Measurements from ENCODE around the gene BCL2L13.

BCL2L13 gene

DNA sequence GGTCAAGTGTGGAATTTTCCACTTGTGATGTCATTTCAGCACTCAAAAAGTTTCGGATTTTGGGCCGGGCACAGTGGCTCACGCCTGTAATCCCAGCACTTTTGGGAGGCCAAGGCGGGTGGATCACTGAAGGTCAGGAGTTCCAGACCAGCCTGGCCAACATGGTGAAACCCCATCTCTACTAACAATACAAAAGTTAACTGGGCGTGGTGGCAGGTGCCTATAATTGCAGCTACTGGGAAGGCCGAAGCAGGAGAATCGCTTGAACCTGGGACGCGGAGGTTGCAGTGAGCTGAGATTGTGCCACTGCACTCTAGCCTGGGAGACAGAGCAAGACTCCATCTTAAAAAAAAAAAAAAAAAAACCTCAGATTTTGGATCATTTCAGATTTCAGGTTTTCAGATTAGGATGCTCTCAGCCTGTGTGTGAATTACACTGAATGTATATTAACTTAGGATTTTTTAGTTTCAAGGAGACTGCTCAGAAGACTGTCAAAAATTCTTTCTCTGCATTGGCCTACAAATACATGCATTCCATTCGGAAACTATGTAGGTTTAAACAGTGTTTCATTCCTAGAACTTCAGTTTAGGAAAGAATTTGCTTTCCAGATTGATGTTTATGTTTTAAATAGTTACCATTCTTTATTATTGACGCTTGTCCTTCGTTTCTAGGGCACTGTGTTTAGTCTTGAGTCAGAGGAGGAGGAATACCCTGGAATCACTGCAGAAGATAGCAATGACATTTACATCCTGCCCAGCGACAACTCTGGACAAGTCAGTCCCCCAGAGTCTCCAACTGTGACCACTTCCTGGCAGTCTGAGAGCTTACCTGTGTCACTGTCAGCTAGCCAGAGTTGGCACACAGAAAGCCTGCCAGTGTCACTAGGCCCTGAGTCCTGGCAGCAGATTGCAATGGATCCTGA is 87.7 kb downstream of the BCL2L13 start:
- no peak overlapping the region for H3K4me3 ChIP-seq (ENCODE audit: insufficient read depth in 1 of 2, low read depth in 1 of 2, low read length in 2 of 2)
- peak; percentile 70 for DNase-seq
- no peak overlapping the region for H3K9ac ChIP-seq (ENCODE audit: low read length)
- H3K4ac ChIP-seq (ENCODE audit: low read depth in 1 of 2, low read length in 2 of 2) = peak overlapping the region in 1 of 2 experiments; percentile 24
- peak overlapping the region; percentile 76 for H3K27ac ChIP-seq (ENCODE audit: low read length, poor library complexity, severe bottlenecking)
- H3K9me3 ChIP-seq (ENCODE audit: control insufficient read depth, low read length) = no peaks in the 10 kb centered on the region
- H3K18ac ChIP-seq (ENCODE audit: low read depth in 1 of 2, low read length in 2 of 2) = peak overlapping the region; percentile 42 to 72
- peaks cover 28 to 59% of the 10 kb centered on the region in 2 experiments for H3K36me3 ChIP-seq (ENCODE audit: control insufficient read depth in 1 of 2, insufficient read depth in 2 of 2, low read depth in 1 of 2, low read length in 2 of 2)
- no peak overlapping the region for H2AFZ ChIP-seq (ENCODE audit: low read depth, low read length)
- peak overlapping the region; percentile 39 for H4K91ac ChIP-seq (ENCODE audit: low read length)
- H2BK12ac ChIP-seq (ENCODE audit: low read length in 2 of 2) = no peak overlapping the region
- peak overlapping the region; percentile 53 for H2AK5ac ChIP-seq (ENCODE audit: low read length, severe bottlenecking)
- no peak overlapping the region for H3K14ac ChIP-seq (ENCODE audit: low read length in 2 of 2)
- no peak overlapping the region for H4K8ac ChIP-seq (ENCODE audit: low read length)
- peaks cover 12% of the 10 kb centered on the region for H3K4me1 ChIP-seq (ENCODE audit: control insufficient read depth, insufficient read depth, low read depth, low read length)
- peaks cover 22% of the 10 kb centered on the region for H3K79me1 ChIP-seq (replicated peaks; ENCODE audit: low read length, poor library complexity, severe bottlenecking)
- H2BK120ac ChIP-seq (ENCODE audit: low read depth, low read length) = no peak overlapping the region
- 69% methylated on average over 12 of the region's 13 CpGs for WGBS
- no peak overlapping the region for H2BK15ac ChIP-seq (ENCODE audit: low read depth, poor library complexity, severe bottlenecking)
- no peak overlapping the region for H2BK5ac ChIP-seq (ENCODE audit: low read depth, low read length, poor library complexity, severe bottlenecking)
- H3K27me3 ChIP-seq (ENCODE audit: control insufficient read depth in 1 of 2, insufficient read depth in 1 of 2, low read length in 2 of 2) = no peaks in the 10 kb centered on the region
- H3K23ac ChIP-seq (ENCODE audit: low read length in 2 of 2) = no peak overlapping the region
- no peak overlapping the region for H3K4me2 ChIP-seq (ENCODE audit: low read length, poor library complexity, severe bottlenecking)

DNA sequence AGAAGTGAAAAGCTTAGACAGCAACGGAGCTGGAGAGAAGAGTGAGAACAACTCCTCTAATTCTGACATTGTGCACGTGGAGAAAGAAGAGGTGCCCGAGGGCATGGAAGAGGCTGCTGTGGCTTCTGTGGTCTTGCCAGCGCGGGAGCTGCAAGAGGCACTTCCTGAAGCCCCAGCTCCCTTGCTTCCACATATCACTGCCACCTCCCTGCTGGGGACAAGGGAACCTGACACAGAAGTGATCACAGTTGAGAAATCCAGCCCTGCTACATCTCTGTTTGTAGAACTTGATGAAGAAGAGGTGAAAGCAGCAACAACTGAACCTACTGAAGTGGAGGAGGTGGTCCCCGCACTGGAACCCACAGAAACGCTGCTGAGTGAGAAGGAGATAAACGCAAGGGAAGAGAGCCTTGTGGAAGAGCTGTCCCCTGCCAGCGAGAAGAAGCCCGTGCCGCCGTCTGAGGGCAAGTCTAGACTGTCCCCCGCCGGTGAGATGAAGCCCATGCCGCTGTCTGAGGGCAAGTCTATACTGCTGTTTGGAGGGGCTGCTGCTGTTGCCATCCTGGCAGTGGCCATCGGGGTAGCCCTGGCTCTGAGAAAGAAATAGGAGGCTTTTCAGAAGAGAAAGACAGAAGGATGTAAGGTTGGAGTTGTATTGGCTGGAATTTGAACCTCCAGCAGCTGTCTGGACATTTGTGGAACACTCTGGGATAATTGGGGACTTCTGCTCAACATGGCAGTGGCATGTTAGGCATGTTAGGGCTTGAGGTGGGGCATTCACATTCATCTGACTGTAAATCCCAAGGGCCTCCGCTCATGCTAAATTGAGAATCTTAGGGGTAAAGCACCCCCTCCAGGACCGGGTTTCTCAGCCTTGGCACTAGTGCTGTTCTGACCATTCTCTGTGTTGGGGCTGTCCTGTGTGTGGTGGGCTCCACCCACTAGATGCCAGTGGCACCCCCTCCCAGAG is 88.7 kb downstream of the BCL2L13 start:
- H3K4me1 ChIP-seq (ENCODE audit: control insufficient read depth, insufficient read depth, low read depth, low read length) = peaks cover 12% of the 10 kb centered on the region

DNA sequence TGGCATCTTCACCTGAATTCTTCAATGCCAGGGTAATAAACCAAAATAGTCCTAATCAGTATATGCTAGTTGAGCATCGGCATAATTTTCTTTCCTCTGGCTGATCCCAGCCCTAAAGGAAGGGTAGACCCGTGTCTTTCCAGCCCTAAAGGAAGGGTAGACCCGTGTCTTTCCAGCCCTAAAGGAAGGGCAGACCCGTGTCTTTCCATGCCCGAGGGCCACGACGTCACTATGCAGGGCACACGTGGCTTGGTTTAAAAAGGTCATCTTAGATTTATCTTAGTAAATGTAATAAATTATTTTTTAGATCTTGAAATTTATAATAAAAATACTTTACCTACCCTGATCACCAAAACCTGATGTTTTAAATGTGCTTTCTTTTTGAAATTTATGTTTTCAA is 90.2 kb downstream of the BCL2L13 start:
- Histone ChIP-seq H2BK15ac (ENCODE audit: low read depth, poor library complexity, severe bottlenecking) (no peak overlapping the region), H4K91ac (ENCODE audit: low read length) (no peak overlapping the region), H3K36me3 (ENCODE audit: control insufficient read depth in 1 of 2, insufficient read depth in 2 of 2, low read depth in 1 of 2, low read length in 2 of 2) (peaks cover 33 to 74% of the 10 kb centered on the region in 2 experiments), H3K4ac (ENCODE audit: low read depth in 1 of 2, low read length in 2 of 2) (no peak overlapping the region), H3K79me1 (replicated peaks; ENCODE audit: low read length, poor library complexity, severe bottlenecking) (peaks cover 27% of the 10 kb centered on the region), H3K4me1 (ENCODE audit: control insufficient read depth, insufficient read depth, low read depth, low read length) (peaks cover 12% of the 10 kb centered on the region), H3K14ac (ENCODE audit: low read length in 2 of 2) (no peak overlapping the region), H2BK120ac (ENCODE audit: low read depth, low read length) (no peak overlapping the region), H3K27me3 (ENCODE audit: control insufficient read depth in 1 of 2, insufficient read depth in 1 of 2, low read length in 2 of 2) (no peaks in the 10 kb centered on the region), H3K4me3 (ENCODE audit: insufficient read depth in 1 of 2, low read depth in 1 of 2, low read length in 2 of 2) (no peak overlapping the region), H3K9me3 (ENCODE audit: control insufficient read depth, low read length) (no peaks in the 10 kb centered on the region), H3K27ac (ENCODE audit: low read length, poor library complexity, severe bottlenecking) (no peak overlapping the region), H3K18ac (ENCODE audit: low read depth in 1 of 2, low read length in 2 of 2) (no peak overlapping the region), H3K4me2 (ENCODE audit: low read length, poor library complexity, severe bottlenecking) (no peak overlapping the region), H2AFZ (ENCODE audit: low read depth, low read length) (no peak overlapping the region), H3K9ac (ENCODE audit: low read length) (no peak overlapping the region), H3K23ac (ENCODE audit: low read length in 2 of 2) (no peak overlapping the region), H2AK5ac (ENCODE audit: low read length, severe bottlenecking) (no peak overlapping the region), H4K8ac (ENCODE audit: low read length) (no peak overlapping the region), H2BK5ac (ENCODE audit: low read depth, low read length, poor library complexity, severe bottlenecking) (no peak overlapping the region), H2BK12ac (ENCODE audit: low read length in 2 of 2) (no peak overlapping the region)
- 98% methylated on average over 4 of the region's 8 CpGs for WGBS
- DNase-seq = no peak

More for the DNA sequence above, 88.7 kb downstream of the BCL2L13 start:
- 91% methylated on average over 18 of the region's 18 CpGs for WGBS
- peaks cover 28% of the 10 kb centered on the region for H3K79me1 ChIP-seq (replicated peaks; ENCODE audit: low read length, poor library complexity, severe bottlenecking)
- peak overlapping the region in 1 of 2 experiments; percentile 18 for H2BK12ac ChIP-seq (ENCODE audit: low read length in 2 of 2)
- no peak overlapping the region for H3K14ac ChIP-seq (ENCODE audit: low read length in 2 of 2)
- H2AFZ ChIP-seq (ENCODE audit: low read depth, low read length) = no peak overlapping the region
- H2BK15ac ChIP-seq (ENCODE audit: low read depth, poor library complexity, severe bottlenecking) = no peak overlapping the region
- H3K27ac ChIP-seq (ENCODE audit: low read length, poor library complexity, severe bottlenecking) = peak overlapping the region; percentile 75
- H3K23ac ChIP-seq (ENCODE audit: low read length in 2 of 2) = no peak overlapping the region
- no peaks in the 10 kb centered on the region for H3K27me3 ChIP-seq (ENCODE audit: control insufficient read depth in 1 of 2, insufficient read depth in 1 of 2, low read length in 2 of 2)
- H3K4ac ChIP-seq (ENCODE audit: low read depth in 1 of 2, low read length in 2 of 2) = peak overlapping the region; percentile 15 to 24
- H3K4me3 ChIP-seq (ENCODE audit: insufficient read depth in 1 of 2, low read depth in 1 of 2, low read length in 2 of 2) = no peak overlapping the region
- no peak overlapping the region for H3K9ac ChIP-seq (ENCODE audit: low read length)
- H2AK5ac ChIP-seq (ENCODE audit: low read length, severe bottlenecking) = peak overlapping the region; percentile 77
- DNase-seq = no peak
- H4K91ac ChIP-seq (ENCODE audit: low read length) = peak overlapping the region; percentile 91
- peak overlapping the region; percentile 25 to 81 for H3K18ac ChIP-seq (ENCODE audit: low read depth in 1 of 2, low read length in 2 of 2)
- H4K8ac ChIP-seq (ENCODE audit: low read length) = peak overlapping the region; percentile 81
- peaks cover 33 to 66% of the 10 kb centered on the region in 2 experiments for H3K36me3 ChIP-seq (ENCODE audit: control insufficient read depth in 1 of 2, insufficient read depth in 2 of 2, low read depth in 1 of 2, low read length in 2 of 2)
- peak overlapping the region; percentile 6 for H2BK120ac ChIP-seq (ENCODE audit: low read depth, low read length)
- H3K4me2 ChIP-seq (ENCODE audit: low read length, poor library complexity, severe bottlenecking) = no peak overlapping the region
- H3K9me3 ChIP-seq (ENCODE audit: control insufficient read depth, low read length) = no peaks in the 10 kb centered on the region
- peak overlapping the region; percentile 80 for H2BK5ac ChIP-seq (ENCODE audit: low read depth, low read length, poor library complexity, severe bottlenecking)
